NCI-H748 treated with DMSO at 0.1 percent for 48 hours (cell line): ENCODE measurements around the gene SEC11C.

Experiments used
- DNase-seq: peaks from one replicate; lab custom pipeline; 2025; lab: John Stamatoyannopoulos, UW

The SEC11C gene

DNA sequence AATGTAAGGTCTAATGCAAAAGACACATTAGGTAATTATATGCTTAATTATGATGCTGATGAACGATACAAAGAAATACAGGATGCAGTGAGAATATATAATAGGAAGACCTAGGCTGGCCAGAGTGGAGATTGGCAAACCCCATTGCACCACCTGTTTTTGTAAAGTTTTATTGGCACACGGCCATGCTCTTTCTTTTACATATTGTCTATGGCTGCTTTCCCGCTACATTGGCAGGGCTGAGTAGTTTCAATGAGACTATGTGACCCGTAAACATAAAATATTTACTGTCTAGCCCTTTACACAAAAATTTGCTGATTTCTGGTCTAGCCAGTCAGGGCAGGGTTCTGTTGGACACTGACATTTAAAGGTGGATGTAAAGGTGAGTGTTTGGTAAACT is 5.4 kb downstream of the SEC11C start:
- DNase-seq: peak; percentile 78

DNA sequence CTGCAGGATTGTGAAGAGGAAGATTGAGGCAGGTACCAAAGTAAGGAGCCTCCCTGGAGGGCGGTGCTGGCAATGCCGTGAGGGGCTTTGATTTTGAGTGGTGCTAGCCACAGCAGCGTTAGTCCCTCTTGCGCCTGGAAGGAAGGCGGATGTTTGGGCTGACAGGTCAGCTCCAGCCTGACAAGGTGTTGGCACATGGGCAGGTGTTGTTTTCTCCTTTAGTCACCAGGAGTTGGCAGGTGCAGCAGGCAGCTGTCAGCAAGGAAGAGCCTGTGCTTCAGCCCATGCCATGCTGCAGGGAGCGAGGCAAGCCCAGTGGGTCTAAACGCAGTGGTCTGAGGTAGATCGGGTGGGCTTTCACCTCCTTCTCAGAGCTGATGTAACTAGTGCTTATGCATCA is 8.5 kb downstream of the SEC11C start:
- DNase-seq: peak; percentile 81

DNA sequence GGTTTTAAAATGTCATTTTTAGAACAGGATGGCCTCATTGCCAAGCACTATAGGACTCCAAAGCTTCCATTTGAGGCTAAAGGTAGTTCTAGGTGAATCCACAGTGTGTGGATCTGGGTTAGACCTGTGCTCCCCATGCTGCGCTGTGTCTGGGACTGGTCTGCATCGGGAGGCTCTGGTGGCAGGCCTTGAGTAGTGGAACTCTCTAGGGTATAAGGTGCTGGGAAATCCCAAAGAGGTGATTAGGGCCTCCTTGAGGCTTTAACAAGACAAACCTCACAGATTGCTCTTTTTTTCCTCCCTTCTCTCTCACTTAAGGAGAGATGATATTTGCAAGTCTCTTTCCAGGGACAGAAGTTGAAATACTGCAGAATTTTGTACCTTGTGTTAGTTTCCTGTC is 9.3 kb downstream of the SEC11C start:
- DNase-seq: no peak

- DNase-seq: no peak
These were observed 9.7 kb downstream of the SEC11C start for GRCh38 chr18:59149416-59149815.

DNA sequence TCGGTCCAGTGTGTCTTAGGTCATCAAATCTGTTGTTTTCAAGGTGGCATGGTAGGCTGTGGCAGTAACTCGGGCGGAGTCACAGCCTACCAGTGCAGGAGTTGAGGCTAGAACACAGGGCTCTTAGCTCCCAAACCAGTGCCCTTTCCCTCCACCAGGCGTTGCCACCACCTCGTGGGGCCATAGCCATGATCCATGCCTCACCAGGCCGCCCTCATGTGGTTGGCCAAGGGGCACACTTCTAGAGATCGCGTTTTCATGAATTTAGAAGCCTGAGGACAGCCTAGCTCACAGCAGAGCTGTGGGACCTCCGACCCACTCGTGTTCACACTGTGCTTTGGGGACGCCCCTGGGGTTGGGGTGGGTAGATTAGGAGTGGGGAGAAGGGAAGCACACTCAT is 10.6 kb downstream of the SEC11C start:
- no peak for DNase-seq

- no peak for DNase-seq
These were observed 15.5 kb downstream of the SEC11C start for GRCh38 chr18:59155153-59155552.

GRCh38 chr18:59156316-59156715 is 16.6 kb downstream of the SEC11C start:
- DNase-seq: no peak

- DNase-seq: no peak
These were observed 19.6 kb downstream of the SEC11C start for GRCh38 chr18:59159265-59159664.

DNA sequence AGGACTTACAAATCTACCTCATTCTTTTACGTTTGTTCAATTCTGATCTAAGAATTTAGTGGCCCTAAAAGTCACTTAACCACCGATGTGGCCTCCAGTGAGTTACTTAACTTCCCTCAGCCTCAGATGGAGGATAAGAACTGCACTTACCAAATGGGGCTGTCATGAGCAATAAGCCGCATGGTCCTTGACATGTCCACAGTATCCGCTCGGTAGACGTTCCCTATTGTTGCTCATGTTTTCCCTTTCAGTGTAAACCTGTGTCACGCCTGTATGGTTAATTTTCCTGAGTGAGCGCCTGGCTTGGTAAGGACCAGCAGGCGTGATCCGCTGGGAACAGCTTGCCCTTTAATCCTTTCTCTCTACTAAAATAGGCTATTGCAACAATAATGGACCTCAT is 20.3 kb downstream of the SEC11C start:
- peak; percentile 28 for DNase-seq

GRCh38 chr18:59172664-59173249 is 33.1 kb downstream of the SEC11C start:
- no peak for DNase-seq

DNA sequence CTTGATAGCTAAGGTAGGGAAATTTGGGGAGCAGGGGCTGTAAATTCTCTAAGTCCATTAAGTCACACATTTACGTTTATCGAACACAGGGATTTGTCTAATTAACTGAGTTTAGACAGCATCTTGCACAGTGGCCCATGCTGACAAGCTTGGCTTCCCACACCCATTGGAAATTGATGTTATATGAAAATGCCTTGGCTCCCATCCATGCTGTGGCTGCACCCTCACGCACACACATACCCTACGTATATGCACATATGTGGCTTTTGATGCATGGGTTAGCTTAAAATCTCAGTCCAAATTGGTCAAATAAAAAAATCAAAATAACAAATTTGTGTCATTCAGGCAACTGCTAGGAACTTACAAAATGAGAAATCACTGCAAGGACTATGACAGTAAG is 37.8 kb downstream of the SEC11C start:
- no peak for DNase-seq

DNA sequence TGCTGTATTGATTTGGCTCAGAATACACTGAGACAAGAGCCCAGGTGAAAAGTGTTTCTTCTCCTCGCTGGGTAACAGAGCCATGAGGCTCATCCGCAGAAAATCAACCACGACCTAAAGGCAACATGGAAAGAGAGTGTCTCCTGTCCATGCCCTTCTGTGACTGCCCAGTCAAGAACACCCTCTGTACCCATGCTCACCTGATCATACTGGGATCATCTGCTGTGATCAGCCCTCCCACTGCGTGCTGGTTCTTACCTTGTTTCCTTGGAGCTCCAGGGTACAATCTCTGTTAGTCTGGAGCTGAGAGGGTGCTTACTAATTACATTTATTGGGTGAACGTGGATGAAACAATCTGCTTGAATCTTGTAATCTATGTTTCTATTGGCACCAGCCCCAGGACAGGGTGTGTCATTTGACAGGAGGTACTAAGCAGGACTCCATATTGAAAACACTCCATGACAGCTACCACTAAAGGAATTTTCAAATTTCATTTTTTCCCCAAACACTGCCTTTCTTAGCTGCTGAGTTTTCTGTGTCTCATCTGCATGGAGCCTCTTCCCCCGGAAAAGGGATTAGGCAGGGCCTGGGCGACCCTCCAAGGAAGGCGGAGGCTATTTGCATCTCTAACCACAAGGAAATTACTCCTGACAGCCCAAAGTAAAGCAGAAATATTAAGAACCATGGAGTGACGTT is 40.6 kb downstream of the SEC11C start:
- no peak for DNase-seq

GRCh38 chr18:59182673-59183072 is 43.0 kb downstream of the SEC11C start:
- no peak for DNase-seq

GRCh38 chr18:59189008-59189407 is 49.3 kb downstream of the SEC11C start:
- DNase-seq: peak; percentile 23

DNA sequence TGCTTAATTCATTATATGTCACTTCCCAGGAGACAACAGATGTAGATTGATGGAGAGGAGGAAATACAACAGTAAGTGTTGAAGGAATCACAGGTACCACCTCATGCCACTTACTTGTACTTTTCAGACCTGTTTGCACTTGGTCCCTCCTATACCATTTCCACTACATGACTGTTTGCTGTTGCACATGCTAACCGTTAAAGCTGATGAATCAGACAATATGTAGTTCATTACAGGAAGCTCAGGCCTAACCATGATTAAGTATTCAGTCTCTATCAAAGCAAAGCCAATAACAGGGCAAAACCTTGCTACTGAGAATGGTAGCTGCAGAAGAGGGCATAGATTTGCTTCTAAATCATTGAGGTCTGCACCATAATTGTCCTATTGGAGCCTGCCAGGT is 50.1 kb downstream of the SEC11C start:
- DNase-seq: no peak

GRCh38 chr18:59196161-59196725 is 56.6 kb downstream of the SEC11C start:
- no peak for DNase-seq

DNA sequence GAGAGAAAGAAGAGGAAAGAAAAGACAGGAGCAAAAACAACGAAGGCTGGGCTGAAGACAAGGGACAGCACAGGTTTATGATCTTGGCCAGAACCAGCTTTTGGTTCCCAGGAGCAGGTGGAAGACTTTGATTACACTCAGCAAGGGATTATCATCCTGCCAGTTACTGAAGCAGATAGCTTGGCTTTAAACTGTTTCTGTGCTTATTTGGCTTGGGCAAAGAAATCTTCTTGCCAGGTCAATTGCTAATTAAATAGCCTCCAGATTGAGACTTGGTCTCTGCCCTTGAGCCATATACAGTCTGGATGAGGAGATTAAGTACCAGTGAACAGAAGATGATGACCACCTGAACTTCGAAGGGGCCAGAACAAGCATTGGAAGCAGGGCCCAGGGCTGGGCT is 58.0 kb downstream of the SEC11C start:
- DNase-seq: no peak

DNA sequence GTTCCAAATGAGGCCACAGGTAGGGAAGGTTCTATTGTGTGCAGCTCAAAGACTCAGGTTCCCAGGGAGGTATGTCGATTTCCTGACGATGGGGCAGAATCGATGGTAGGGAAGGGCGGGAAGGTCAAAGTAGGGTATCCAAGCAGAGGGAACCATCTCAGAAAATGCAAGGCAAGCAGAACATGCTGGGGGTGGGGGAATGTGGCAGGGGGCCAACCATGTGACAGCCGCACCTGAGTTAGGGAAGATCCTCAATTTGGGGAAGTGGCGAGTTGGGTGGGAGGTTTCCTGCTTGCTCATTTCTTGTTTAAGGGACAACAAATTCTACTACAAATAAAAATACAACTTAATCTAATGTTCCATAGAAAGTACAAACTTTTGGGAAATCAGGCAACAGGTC is 58.5 kb downstream of the SEC11C start:
- DNase-seq: no peak

- no peak for DNase-seq
These were observed 61.1 kb downstream of the SEC11C start for GRCh38 chr18:59200787-59201186.

- peak; percentile 10 for DNase-seq
These were observed 62.7 kb downstream of the SEC11C start for GRCh38 chr18:59202258-59202820.

DNA sequence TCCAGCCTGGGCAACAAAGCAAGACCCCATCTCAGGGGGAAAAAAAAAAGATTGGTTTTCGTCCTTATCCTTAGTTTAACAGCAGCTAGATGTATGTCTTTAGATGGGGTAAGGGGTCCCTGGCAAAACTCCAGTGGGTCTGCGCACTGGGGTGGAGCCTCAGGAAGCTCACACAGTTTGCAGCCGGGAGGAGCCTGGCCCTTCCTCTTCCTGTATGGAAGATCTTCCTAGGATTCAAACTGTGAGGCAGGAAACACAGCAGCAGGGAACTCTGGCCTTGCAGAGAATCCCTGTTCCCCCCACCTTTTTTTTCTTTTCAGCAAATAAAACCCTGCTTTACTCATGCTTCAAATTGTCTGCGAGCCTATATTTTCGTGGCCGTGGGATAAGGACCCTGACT is 67.8 kb downstream of the SEC11C start:
- no peak for DNase-seq
